Posterior vena cava (tissue), 2 donors: ENCODE measurements around the gene RDH16. TPM values are rescaled to one million over a fixed set of nuclear protein-coding genes. Genes with fewer than 3 reads are reported as not detected.
"Not testable (repeated sequence)": the region's sequence is repeated elsewhere in the genome, so short reads cannot be mapped to it uniquely, and the experiment has no call there.

Source experiments
- DNase-seq: peaks from one replicate; pipeline ENCODE4 v3.0.0-alpha.2; 2020; ENCODE audit warnings: low spot score
- intact Hi-C, 2 donors: fragments of 100-400 bp; cut with DNase I; formaldehyde crosslinking; loops; one replicate each; pipeline versions ENCODE4 v1.14.1 to v1.14.2; 2022 to 2023
- total RNA-seq, 2 donors: library from RNA; stranded (reverse); fragmentation: NEBNext Ultra II Directional; extraction: Animal tissue kit (Norgen Biotek cat#: 25700); gene quantifications; one replicate each; pipeline ENCODE4 v1.2.1, GENCODE V29; 2021
- donor health status: DM: yes; HTN: yes; CAD: no.
- donor health status: DM: yes; HTN: yes; CAD: no.

The RDH16 gene
- total RNA-seq, 2 donors from 2014 or later, result 0.19 to 0.51 TPM

- DNase-seq, intact Hi-C loops: not testable (repeated sequence)
Observed at GRCh38 chr12:56965997-56966642, 8.7 kb upstream of the RDH16 start.

- intact Hi-C loops, result not testable (repeated sequence)
Observed at GRCh38 chr12:56965124-56965523, 7.7 kb upstream of the RDH16 start.

GRCh38 chr12:56963557-56963956 lies 6.1 kb upstream of the RDH16 start:
- intact Hi-C loops, DNase-seq: not testable (repeated sequence)

More at GRCh38 chr12:56965124-56965523, 7.7 kb upstream of the RDH16 start:
- DNase-seq, result not testable (repeated sequence)

GRCh38 chr12:56962247-56962646 lies 4.8 kb upstream of the RDH16 start:
- DNase-seq, intact Hi-C loops: not testable (repeated sequence)

GRCh38 chr12:56958422-56958821 lies 1.0 kb upstream of the RDH16 start:
- intact Hi-C loops, result no loop called here
- no peak for DNase-seq

- DNase-seq, result no peak
- intact Hi-C loops, result no loop called here
Observed at GRCh38 chr12:56955631-56956256, 1.7 kb downstream of the RDH16 start.

GRCh38 chr12:56954958-56955355 lies 2.5 kb downstream of the RDH16 start:
- intact Hi-C loops, result no loop called here
- no peak for DNase-seq

- intact Hi-C loops, result no loop called here
- DNase-seq, result no peak
Observed at GRCh38 chr12:56954057-56954957, 3.1 kb downstream of the RDH16 start.

GRCh38 chr12:56953314-56953713 lies 4.1 kb downstream of the RDH16 start:
- DNase-seq, result no peak
- intact Hi-C loops, result no loop called here

- DNase-seq, result no peak
- intact Hi-C loops, result no loop called here
Observed at GRCh38 chr12:56951582-56952339, 5.6 kb downstream of the RDH16 start.

GRCh38 chr12:56948881-56949280 lies 8.5 kb downstream of the RDH16 start:
- no peak for DNase-seq
- intact Hi-C loops, result no loop called here

- intact Hi-C loops, result no loop called here
- no peak for DNase-seq
Observed at GRCh38 chr12:56948457-56948777, 9.0 kb downstream of the RDH16 start.

- DNase-seq, result no peak
- intact Hi-C loops, result no loop called here
Observed at GRCh38 chr12:56947633-56948456, 9.6 kb downstream of the RDH16 start.

- intact Hi-C loops, result no loop called here
- no peak for DNase-seq
Observed at GRCh38 chr12:56943878-56944277, 13.5 kb downstream of the RDH16 start.

GRCh38 chr12:56943374-56943773 lies 14.0 kb downstream of the RDH16 start:
- DNase-seq, intact Hi-C loops: not testable (repeated sequence)

- intact Hi-C loops, result no loop called here
Observed at GRCh38 chr12:56941299-56942017, 15.9 kb downstream of the RDH16 start.

GRCh38 chr12:56940942-56941298 lies 16.5 kb downstream of the RDH16 start:
- DNase-seq, intact Hi-C loops: not testable (repeated sequence)

More at GRCh38 chr12:56941299-56942017, 15.9 kb downstream of the RDH16 start:
- DNase-seq, result no peak

GRCh38 chr12:56935752-56936151 lies 21.7 kb downstream of the RDH16 start:
- intact Hi-C loops, result no loop called here

More at GRCh38 chr12:56935752-56936151, 21.7 kb downstream of the RDH16 start:
- no peak for DNase-seq
